Muscle of leg (tissue), 11 donors: ENCODE results near the gene CLEC4D. TPM values are rescaled to one million over a fixed set of nuclear protein-coding genes. Genes with fewer than 3 reads are reported as not detected.
A peak's percentile ranks its signal among the peaks of the same experiment; 100 is the strongest.
"Not testable (repeated sequence)": the region's sequence is repeated elsewhere in the genome, so short reads cannot be mapped to it uniquely, and the experiment has no call there.

Experiments
- DNase-seq: peaks from one replicate; pipeline ENCODE4 v3.0.0; 2013
- H3K27ac ChIP-seq: one replicate; pipeline ENCODE4 v1.5.1; 2013; ENCODE audit warnings: mild to moderate bottlenecking, low read length, control low read depth
- H3K27me3 ChIP-seq: one replicate; pipeline ENCODE4 v1.6.1; 2013; ENCODE audit warnings: low read length; ENCODE audit not compliant: control insufficient read depth, insufficient read depth
- H3K36me3 ChIP-seq: one replicate; pipeline ENCODE4 v1.6.1; 2013; ENCODE audit warnings: low read length; ENCODE audit not compliant: control insufficient read depth, insufficient read depth
- H3K4me1 ChIP-seq: one replicate; pipeline ENCODE4 v1.6.1; 2013; ENCODE audit warnings: low read length; ENCODE audit not compliant: control insufficient read depth, insufficient read depth
- H3K4me3 ChIP-seq: one replicate; pipeline ENCODE4 v1.5.1; 2013; ENCODE audit warnings: low read length, control low read depth
- H3K9me3 ChIP-seq: replicated peaks from 2 replicates; pipeline ENCODE4 v1.6.1; 2013; ENCODE audit warnings: low read depth, low read length; ENCODE audit not compliant: control insufficient read depth
- WGBS: methylation state at CpG from one replicate; pipeline ENCODE4 v1.1.5; 2013; ENCODE audit warnings: missing lambda C conversion rate; ENCODE audit not compliant: insufficient coverage; 5-methylcytosine and 5-hydroxymethylcytosine counted together
- polyA plus RNA-seq, 8 donors: library from polyadenylated mRNA; unstranded; fragments of 120-200 nt; gene quantifications; one replicate each; pipeline versions ENCODE4 v1.2.1 to v1.2.3, GENCODE V29; 2013; ENCODE audit warnings: inconsistent platforms in 1 of 8, low replicate concordance in 1 of 8; ENCODE audit not compliant: insufficient read length in 8 of 8, insufficient read depth in 1 of 8
- total RNA-seq: library from RNA; stranded (reverse); fragments of 120-200 nt; gene quantifications from one replicate; pipeline ENCODE4 v1.2.4, GENCODE V29; 2013

Gene CLEC4D
- total and polyA plus RNA-seq, 9 donors, result 0.08 TPM; not detected in 8

- Histone ChIP-seq H3K27me3 (no peaks in the 10 kb centered on the region), H3K4me3 (no peak overlapping the region), H3K9me3 (no peaks in the 10 kb centered on the region), H3K27ac (no peak overlapping the region), H3K4me1 (no peaks in the 10 kb centered on the region), H3K36me3 (no peaks in the 10 kb centered on the region)
- DNase-seq, result no peak
- WGBS, result 40% methylated on average over 2 of the region's 6 CpGs
These were observed 39.9 kb downstream of the CLEC4D start for GRCh38 chr12:8553088-8553627.

GRCh38 chr12:8554451-8555195 lies 41.3 kb downstream of the CLEC4D start:
- H3K36me3 ChIP-seq, result no peaks in the 10 kb centered on the region
- H3K27me3 ChIP-seq, result no peaks in the 10 kb centered on the region
- WGBS, result 88% methylated on average over 2 of the region's 5 CpGs
- no peaks in the 10 kb centered on the region for H3K4me1 ChIP-seq
- DNase-seq, result no peak
- no peak overlapping the region for H3K27ac ChIP-seq
- H3K9me3 ChIP-seq, result no peaks in the 10 kb centered on the region
- H3K4me3 ChIP-seq, result no peak overlapping the region

GRCh38 chr12:8556531-8557097 lies 43.3 kb downstream of the CLEC4D start:
- no peak overlapping the region for H3K27ac ChIP-seq
- 63% methylated on average over 1 of the region's 2 CpGs for WGBS
- H3K36me3 ChIP-seq, result no peaks in the 10 kb centered on the region
- H3K27me3 ChIP-seq, result no peaks in the 10 kb centered on the region
- no peak overlapping the region for H3K4me3 ChIP-seq
- H3K9me3 ChIP-seq, result no peaks in the 10 kb centered on the region
- H3K4me1 ChIP-seq, result no peaks in the 10 kb centered on the region
- DNase-seq, result no peak

- Histone ChIP-seq H3K4me1 (no peaks in the 10 kb centered on the region), H3K27me3 (no peaks in the 10 kb centered on the region), H3K36me3 (no peaks in the 10 kb centered on the region), H3K9me3 (no peaks in the 10 kb centered on the region), H3K27ac (no peak overlapping the region), H3K4me3 (no peak overlapping the region)
- WGBS, result 28% methylated on average over 7 of the region's 11 CpGs
- DNase-seq, result no peak
These were observed 46.4 kb downstream of the CLEC4D start for GRCh38 chr12:8559676-8560075.

- Histone ChIP-seq H3K27ac (no peak overlapping the region), H3K4me3 (no peak overlapping the region), H3K4me1 (no peaks in the 10 kb centered on the region), H3K36me3 (no peaks in the 10 kb centered on the region), H3K27me3 (no peaks in the 10 kb centered on the region), H3K9me3 (no peaks in the 10 kb centered on the region)
- no peak for DNase-seq
- 63% methylated on average over 4 of the region's 4 CpGs for WGBS
These were observed 47.7 kb downstream of the CLEC4D start for GRCh38 chr12:8561011-8561410.

- Histone ChIP-seq H3K27me3 (no peaks in the 10 kb centered on the region), H3K27ac (no peak overlapping the region), H3K4me3 (no peak overlapping the region), H3K4me1 (no peaks in the 10 kb centered on the region), H3K9me3 (no peaks in the 10 kb centered on the region), H3K36me3 (no peaks in the 10 kb centered on the region)
- 86% methylated on average over 1 of the region's 6 CpGs for WGBS
- no peak for DNase-seq
These were observed 49.0 kb downstream of the CLEC4D start for GRCh38 chr12:8562310-8562709.

GRCh38 chr12:8563356-8563755 lies 50.1 kb downstream of the CLEC4D start:
- no peak for DNase-seq
- no peak overlapping the region for H3K27ac ChIP-seq
- peaks cover 2% of the 10 kb centered on the region for H3K9me3 ChIP-seq
- H3K27me3 ChIP-seq, result no peaks in the 10 kb centered on the region
- no peaks in the 10 kb centered on the region for H3K4me1 ChIP-seq
- H3K4me3 ChIP-seq, result no peak overlapping the region
- 83% methylated on average over 1 of the region's 3 CpGs for WGBS
- no peaks in the 10 kb centered on the region for H3K36me3 ChIP-seq

- 60% methylated on average over 19 of the region's 22 CpGs for WGBS
- H3K4me3 ChIP-seq, result no peak overlapping the region
These were observed 51.4 kb downstream of the CLEC4D start for GRCh38 chr12:8564656-8565055.

GRCh38 chr12:8566052-8566451 lies 52.7 kb downstream of the CLEC4D start:
- not testable (repeated sequence) for H3K4me3 ChIP-seq, H3K36me3 ChIP-seq, H3K9me3 ChIP-seq, H3K4me1 ChIP-seq, H3K27ac ChIP-seq, H3K27me3 ChIP-seq
- DNase-seq, result peak; percentile 13
- whole genome bisulfite sequencing, result no CpG with 5 or more reads among the region's 2 CpGs

More at GRCh38 chr12:8564656-8565055, 51.4 kb downstream of the CLEC4D start:
- Histone ChIP-seq H3K4me1 (no peaks in the 10 kb centered on the region), H3K27ac (no peak overlapping the region), H3K36me3 (no peaks in the 10 kb centered on the region), H3K9me3 (peaks cover 4% of the 10 kb centered on the region), H3K27me3 (no peaks in the 10 kb centered on the region)
- no peak for DNase-seq

- Histone ChIP-seq H3K27me3 (no peaks in the 10 kb centered on the region), H3K4me1 (no peaks in the 10 kb centered on the region), H3K4me3 (no peak overlapping the region), H3K36me3 (no peaks in the 10 kb centered on the region), H3K27ac (no peak overlapping the region), H3K9me3 (peaks cover 4% of the 10 kb centered on the region)
- no peak for DNase-seq
These were observed 53.2 kb downstream of the CLEC4D start for GRCh38 chr12:8566525-8566924.
